Panc1 (cell line): ENCODE data around the gene BCR. TPM values are rescaled to one million over a fixed set of nuclear protein-coding genes. Genes with fewer than 3 reads are reported as not detected.

Experiments used
- ATAC-seq: fragments of 200-7000 bp; cut with Tn5 transposase; 2 replicates; pipeline ENCODE4 v1.9.1; 2020; ENCODE audit warnings: mild to moderate bottlenecking, moderate library complexity
- BruUV-seq: library from RNA; stranded (reverse); fragments of 400-500 nt; replicated peaks from 2 replicates; lab custom pipeline; 2021; lab: Mats Ljungman, UMichigan
- CTCF ChIA-PET: fragments of 300-600 bp; sonication (Branson Sonifier 250); formaldehyde crosslinking; loops from one replicate; lab custom pipeline; 2022; ENCODE audit warnings: antibody characterized with exemption; lab: Charles Lee
- POLR2A ChIA-PET: fragments of 300-600 bp; sonication (Branson Sonifier 250); formaldehyde crosslinking; loops from one replicate; lab custom pipeline; 2022; ENCODE audit warnings: antibody characterized with exemption; lab: Charles Lee
- DNase-seq: peaks from one replicate; pipeline ENCODE4 v3.0.0-alpha.2; 2010; ENCODE audit warnings: low read depth, low spot score
- H3K27ac ChIP-seq: 2 replicates; pipeline ENCODE4 v1.5.1; 2011; ENCODE audit warnings: mild to moderate bottlenecking, low read length, inconsistent platforms
- H3K27me3 ChIP-seq: fragments of 200-500 bp; sonication (Bioruptor generic); 2 replicates; pipeline ENCODE4 v1.6.0; 2014; ENCODE audit warnings: low read length, inconsistent platforms; ENCODE audit not compliant: control insufficient read depth, insufficient read depth
- H3K36me3 ChIP-seq: fragments of 200-500 bp; sonication (Bioruptor generic); 2 replicates; pipeline ENCODE4 v1.5.1; 2014; ENCODE audit warnings: inconsistent platforms, mild to moderate bottlenecking, low read length, moderate library complexity; ENCODE audit not compliant: control insufficient read depth, insufficient read depth
- H3K4me1 ChIP-seq: 2 replicates; pipeline ENCODE4 v1.5.1; 2011; ENCODE audit warnings: inconsistent platforms, mild to moderate bottlenecking, low read length, moderate library complexity; ENCODE audit not compliant: control insufficient read depth, insufficient read depth
- H3K4me3 ChIP-seq, 2 experiments: 2 replicates each; pipeline ENCODE4 v1.5.1; 2011 to 2012; ENCODE audit warnings: low read depth in 2 of 2, low read length in 2 of 2, mild to moderate bottlenecking in 2 of 2, inconsistent platforms in 1 of 2, moderate library complexity in 1 of 2
- H3K9me3 ChIP-seq: fragments of 200-500 bp; sonication (Bioruptor generic); 2 replicates; pipeline ENCODE4 v1.5.1; 2014; ENCODE audit warnings: low read depth, mild to moderate bottlenecking, inconsistent platforms, low read length, moderate library complexity; ENCODE audit not compliant: control insufficient read depth, insufficient read depth
- POLR2AphosphoS5 ChIP-seq: IDR thresholded peaks from 2 replicates; pipeline ENCODE4 v1.6.1; 2012; ENCODE audit warnings: mild to moderate bottlenecking, low read depth, low read length, moderate library complexity
- SIN3A ChIP-seq: IDR thresholded peaks from 2 replicates; pipeline ENCODE4 v1.6.1; 2012; ENCODE audit warnings: low read depth, mild to moderate bottlenecking, low read length, moderate library complexity, borderline replicate concordance; ENCODE audit not compliant: insufficient read depth
- TCF7L2 ChIP-seq: IDR thresholded peaks from 2 replicates; pipeline ENCODE4 v1.6.1; 2011; ENCODE audit warnings: mild to moderate bottlenecking, low read depth, low read length, inconsistent platforms
- in situ Hi-C: cut with HindIII; loops from 2 replicates; pipeline ENCODE4 v1.10.0; 2016; ENCODE audit warnings: low sequenced_read_pairs, low pct_unique_long_range_greater_than_20kb
- intact Hi-C: fragments of 100-400 bp; cut with micrococcal nuclease; formaldehyde crosslinking; loops from one replicate; pipeline ENCODE4 v1.10.0; 2022; ENCODE audit not compliant: unreplicated experiment
- total RNA-seq: library from RNA; stranded (reverse); gene quantifications from one replicate; pipeline ENCODE4 v1.2.1, GENCODE V29; 2021; ENCODE audit not compliant: unreplicated experiment
- TF ChIP-seq, protein P1 (sequence below): fragments of 450-650 bp; IDR thresholded peaks from 2 replicates; pipeline ENCODE4 v1.5.1; 2017; ENCODE audit warnings: mild to moderate bottlenecking
- TF ChIP-seq, protein P2 (sequence below), 2 experiments: IDR thresholded peaks; 2 replicates each; pipeline ENCODE4 v1.6.1; 2011 to 2012; ENCODE audit warnings: low read depth in 2 of 2, control low read depth in 1 of 2, low read length in 1 of 2, mild to moderate bottlenecking in 1 of 2, moderate library complexity in 1 of 2; ENCODE audit not compliant: insufficient read depth in 1 of 2

Gene BCR
- total RNA-seq, 1 experiment from 2014 or later = 32.1 TPM

DNA sequence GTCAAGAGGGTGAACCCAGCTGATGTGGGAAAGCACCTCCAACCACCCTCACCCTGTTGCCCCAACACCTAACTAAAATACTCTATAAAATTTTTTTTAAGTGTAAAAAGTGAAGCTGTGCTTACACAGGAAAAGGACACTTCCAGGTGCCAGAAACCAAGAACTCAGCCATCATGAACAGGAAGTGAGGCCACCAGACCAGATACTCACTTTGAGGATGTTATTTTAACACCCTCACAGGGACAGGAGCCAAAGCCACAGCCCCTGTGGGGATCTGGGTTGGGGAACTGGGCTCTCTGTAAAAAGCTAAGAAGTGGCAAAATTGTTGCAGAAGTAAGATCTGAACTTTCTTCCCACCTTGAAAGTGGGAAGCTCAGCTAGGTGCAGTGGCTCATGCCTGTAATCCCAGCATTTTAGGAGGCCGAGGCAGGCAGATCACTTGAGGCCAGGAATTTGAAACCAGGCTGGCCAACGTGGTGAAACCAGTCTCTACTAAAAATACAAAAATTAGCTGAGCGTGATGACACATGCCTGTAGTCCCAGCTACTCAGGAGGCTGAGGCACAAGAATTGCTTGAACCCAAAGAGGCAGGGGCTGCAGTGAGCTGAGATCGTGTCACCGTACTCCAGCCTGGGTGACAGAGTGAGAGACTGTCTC, 42.3 kb upstream of the BCR start:
- no peak for DNase-seq
- CTCF ChIA-PET = no interaction called here
- Histone ChIP-seq H3K27ac (no peak overlapping the region), H3K4me3 (no peak overlapping the region), H3K36me3 (no peaks in the 10 kb centered on the region), H3K27me3 (no peaks in the 10 kb centered on the region), H3K4me1 (no peaks in the 10 kb centered on the region), H3K9me3 (no peaks in the 10 kb centered on the region)
- TF ChIP-seq, protein P1, sequence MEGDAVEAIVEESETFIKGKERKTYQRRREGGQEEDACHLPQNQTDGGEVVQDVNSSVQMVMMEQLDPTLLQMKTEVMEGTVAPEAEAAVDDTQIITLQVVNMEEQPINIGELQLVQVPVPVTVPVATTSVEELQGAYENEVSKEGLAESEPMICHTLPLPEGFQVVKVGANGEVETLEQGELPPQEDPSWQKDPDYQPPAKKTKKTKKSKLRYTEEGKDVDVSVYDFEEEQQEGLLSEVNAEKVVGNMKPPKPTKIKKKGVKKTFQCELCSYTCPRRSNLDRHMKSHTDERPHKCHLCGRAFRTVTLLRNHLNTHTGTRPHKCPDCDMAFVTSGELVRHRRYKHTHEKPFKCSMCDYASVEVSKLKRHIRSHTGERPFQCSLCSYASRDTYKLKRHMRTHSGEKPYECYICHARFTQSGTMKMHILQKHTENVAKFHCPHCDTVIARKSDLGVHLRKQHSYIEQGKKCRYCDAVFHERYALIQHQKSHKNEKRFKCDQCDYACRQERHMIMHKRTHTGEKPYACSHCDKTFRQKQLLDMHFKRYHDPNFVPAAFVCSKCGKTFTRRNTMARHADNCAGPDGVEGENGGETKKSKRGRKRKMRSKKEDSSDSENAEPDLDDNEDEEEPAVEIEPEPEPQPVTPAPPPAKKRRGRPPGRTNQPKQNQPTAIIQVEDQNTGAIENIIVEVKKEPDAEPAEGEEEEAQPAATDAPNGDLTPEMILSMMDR = no peak
- TF ChIP-seq, protein P2, sequence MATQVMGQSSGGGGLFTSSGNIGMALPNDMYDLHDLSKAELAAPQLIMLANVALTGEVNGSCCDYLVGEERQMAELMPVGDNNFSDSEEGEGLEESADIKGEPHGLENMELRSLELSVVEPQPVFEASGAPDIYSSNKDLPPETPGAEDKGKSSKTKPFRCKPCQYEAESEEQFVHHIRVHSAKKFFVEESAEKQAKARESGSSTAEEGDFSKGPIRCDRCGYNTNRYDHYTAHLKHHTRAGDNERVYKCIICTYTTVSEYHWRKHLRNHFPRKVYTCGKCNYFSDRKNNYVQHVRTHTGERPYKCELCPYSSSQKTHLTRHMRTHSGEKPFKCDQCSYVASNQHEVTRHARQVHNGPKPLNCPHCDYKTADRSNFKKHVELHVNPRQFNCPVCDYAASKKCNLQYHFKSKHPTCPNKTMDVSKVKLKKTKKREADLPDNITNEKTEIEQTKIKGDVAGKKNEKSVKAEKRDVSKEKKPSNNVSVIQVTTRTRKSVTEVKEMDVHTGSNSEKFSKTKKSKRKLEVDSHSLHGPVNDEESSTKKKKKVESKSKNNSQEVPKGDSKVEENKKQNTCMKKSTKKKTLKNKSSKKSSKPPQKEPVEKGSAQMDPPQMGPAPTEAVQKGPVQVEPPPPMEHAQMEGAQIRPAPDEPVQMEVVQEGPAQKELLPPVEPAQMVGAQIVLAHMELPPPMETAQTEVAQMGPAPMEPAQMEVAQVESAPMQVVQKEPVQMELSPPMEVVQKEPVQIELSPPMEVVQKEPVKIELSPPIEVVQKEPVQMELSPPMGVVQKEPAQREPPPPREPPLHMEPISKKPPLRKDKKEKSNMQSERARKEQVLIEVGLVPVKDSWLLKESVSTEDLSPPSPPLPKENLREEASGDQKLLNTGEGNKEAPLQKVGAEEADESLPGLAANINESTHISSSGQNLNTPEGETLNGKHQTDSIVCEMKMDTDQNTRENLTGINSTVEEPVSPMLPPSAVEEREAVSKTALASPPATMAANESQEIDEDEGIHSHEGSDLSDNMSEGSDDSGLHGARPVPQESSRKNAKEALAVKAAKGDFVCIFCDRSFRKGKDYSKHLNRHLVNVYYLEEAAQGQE (IDR thresholded peaks at IDR 0.05; ENCODE audit: insufficient read depth in 1 of 2, low read depth in 2 of 2, low read length in 1 of 2) = no peak
- TF ChIP-seq POLR2AphosphoS5 (no peak), TCF7L2 (no peak), SIN3A (no peak)
- no peak for ATAC-seq
- intact Hi-C loops = no loop called here
- POLR2A ChIA-PET = interaction anchor here (0.6 to 0.7 kb wide), 2 partner anchors 84 to 517 kb away, joined by 3 read pairs; no protein-coding TSS in a partner anchor
- BruUV-seq = no TSS peak
- in situ Hi-C loops = no loop called here

DNA sequence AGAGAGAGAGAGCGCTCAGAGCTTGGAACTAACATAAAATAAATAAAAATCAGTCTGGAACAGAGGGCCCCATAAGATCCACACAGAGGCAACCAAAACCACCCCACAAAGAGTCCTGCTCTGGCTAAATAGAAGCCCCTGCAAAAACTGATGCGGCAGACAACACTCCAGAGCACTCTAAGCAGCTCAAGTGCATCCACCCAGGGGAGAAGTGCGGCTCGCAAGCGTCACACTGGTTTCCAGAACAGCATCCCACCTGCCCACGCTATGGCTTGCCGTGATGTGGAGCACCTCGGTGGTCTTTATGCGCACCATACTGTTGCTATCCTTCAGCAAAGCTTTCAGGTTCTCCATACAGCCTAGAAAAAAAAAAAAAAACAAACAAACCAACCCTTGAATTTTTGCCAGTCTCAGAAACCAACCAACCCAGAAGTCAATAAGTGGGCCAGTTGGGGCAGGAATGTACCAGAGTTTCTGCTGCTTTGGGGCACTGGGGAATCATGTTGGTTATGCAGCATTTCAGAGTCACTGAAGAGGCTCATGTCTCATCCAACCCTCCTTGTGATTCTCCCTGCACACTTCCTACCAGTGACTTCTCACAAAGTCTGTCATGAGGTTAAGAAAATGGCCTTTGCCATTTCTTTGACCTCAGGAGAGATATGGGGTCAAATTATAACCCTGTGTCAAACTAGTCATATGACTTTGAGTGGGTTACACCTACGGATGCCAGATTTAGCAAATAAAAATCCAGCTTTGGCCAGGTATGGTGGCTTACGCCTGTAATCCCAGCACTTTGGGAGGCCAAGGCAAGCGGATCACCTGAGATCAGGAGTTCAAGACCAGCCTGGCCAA, 41.5 kb upstream of the BCR start:
- Histone ChIP-seq H3K9me3 (no peaks in the 10 kb centered on the region), H3K36me3 (no peaks in the 10 kb centered on the region), H3K27me3 (no peaks in the 10 kb centered on the region), H3K27ac (no peak overlapping the region), H3K4me1 (no peaks in the 10 kb centered on the region), H3K4me3 (no peak overlapping the region)
- no TSS peak for BruUV-seq
- intact Hi-C loops = no loop called here
- ChIA-PET POLR2A (interaction anchor here (0.6 kb wide), 1 partner anchor 517 kb away, joined by 3 read pairs; no protein-coding TSS in a partner anchor), CTCF (no interaction called here)
- DNase-seq (no peak), ATAC-seq (no peak)
- in situ Hi-C loops = no loop called here
- TF ChIP-seq POLR2AphosphoS5 (no peak), SIN3A (no peak), TCF7L2 (no peak)
- TF ChIP-seq, protein P2 (IDR thresholded peaks at IDR 0.05; ENCODE audit: insufficient read depth in 1 of 2, low read depth in 2 of 2, low read length in 1 of 2) = no peak
- TF ChIP-seq, protein P1 = no peak
